ENCODE measurements around the gene IL4.

Gene IL4

GRCh38 chr5:132704875-132705274 lies 31.1 kb downstream of the IL4 start:
- no peak for DNase-seq (ENCODE audit: low read depth)
- TF ChIP-seq CTCF (IDR thresholded peaks at IDR 0.05; ENCODE audit: insufficient read depth, low read depth, low read length, missing control alignments), result no peak

GRCh38 chr5:132708645-132709044 lies 34.9 kb downstream of the IL4 start:
- TF ChIP-seq CTCF (IDR thresholded peaks at IDR 0.05; ENCODE audit: insufficient read depth, low read depth, low read length, missing control alignments), result no peak

More at GRCh38 chr5:132704875-132705274, 31.1 kb downstream of the IL4 start:
- no peak overlapping the region for H3K4me3 ChIP-seq (ENCODE audit: low read depth, low read length)

DNA sequence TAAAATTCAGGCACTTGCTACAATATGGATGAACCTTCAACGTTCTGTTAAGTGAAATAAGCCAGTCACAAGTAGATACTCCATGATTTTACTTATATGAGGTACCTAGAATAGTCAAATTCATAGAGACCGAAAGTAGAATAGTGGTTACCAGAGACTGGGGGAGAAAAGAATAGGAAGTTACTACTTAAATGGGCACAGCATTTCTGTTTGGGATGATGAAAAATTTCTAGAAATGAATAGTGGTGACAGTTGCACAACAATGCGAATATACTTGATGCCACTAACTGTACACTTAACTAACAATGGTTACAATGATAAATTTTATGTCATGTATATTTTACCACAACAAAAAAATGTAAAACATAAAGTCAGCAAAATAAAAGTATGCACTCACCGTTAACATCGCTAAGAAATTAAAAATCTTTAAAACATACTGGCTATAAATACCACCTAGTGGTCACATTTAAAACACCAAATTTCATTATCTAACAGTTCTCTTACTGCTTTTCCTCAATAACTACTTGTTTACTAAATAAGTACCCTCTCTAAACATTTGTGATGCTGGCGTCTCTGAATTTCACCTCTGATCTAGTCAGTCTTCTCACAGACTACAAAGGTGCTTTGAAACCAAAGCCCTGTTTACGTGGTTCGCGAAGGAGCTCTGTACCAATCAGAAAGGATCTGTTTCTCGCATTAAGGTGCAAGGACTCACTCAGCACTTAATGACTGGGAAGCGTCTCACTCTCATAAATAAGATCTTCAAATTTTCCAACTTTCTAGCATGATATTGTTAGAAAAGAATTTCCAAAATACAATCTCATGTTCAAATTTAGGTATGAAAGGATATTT lies 40.9 kb downstream of the IL4 start:
- TF ChIP-seq CTCF (IDR thresholded peaks at IDR 0.05; ENCODE audit: insufficient read depth, low read depth, low read length, missing control alignments), result peak; percentile 5
- DNase-seq (ENCODE audit: low read depth), result peak; percentile 41
- no peak overlapping the region for H3K4me3 ChIP-seq (ENCODE audit: low read depth, low read length)

More at GRCh38 chr5:132708645-132709044, 34.9 kb downstream of the IL4 start:
- no peak overlapping the region for H3K4me3 ChIP-seq (ENCODE audit: low read depth, low read length)
- DNase-seq (ENCODE audit: low read depth), result no peak

DNA sequence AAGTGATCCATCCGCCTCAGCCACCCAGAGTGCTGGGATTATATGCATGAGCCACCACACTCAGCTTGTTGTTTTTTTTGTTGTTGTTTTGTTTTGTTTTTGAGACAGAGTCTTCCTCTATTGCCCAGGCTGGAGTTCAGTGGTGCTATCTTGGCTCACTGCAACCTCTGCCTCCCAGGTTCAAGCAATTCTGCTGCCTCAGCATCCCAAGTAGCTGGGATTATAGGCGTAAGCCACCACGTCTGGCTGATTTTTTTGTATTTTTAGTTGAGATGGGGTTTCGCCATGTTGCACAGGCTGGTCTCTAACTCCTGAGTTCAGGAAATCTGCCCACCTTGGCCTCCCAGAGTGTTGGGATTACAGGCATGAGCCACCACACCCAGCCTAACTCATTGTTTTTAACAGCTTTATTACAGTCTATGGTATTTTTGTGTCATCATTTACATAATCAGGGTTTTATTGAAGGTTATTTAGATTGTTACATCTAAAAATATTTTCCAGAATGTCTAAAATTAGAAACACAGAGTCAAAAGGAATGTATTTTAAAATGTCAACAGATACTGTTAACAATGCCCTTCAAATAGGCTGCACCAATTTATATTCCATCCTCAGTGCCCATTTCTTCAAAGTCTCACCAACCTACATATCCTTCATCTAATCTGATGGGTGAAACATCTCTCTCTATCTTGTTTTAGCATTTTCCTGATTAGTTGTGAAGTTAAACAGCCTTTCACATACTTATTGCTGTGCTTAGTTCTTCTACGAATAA lies 44.9 kb downstream of the IL4 start:
- DNase-seq (ENCODE audit: low read depth), result no peak
- TF ChIP-seq CTCF (IDR thresholded peaks at IDR 0.05; ENCODE audit: insufficient read depth, low read depth, low read length, missing control alignments), result no peak

GRCh38 chr5:132725745-132726144 lies 52.0 kb downstream of the IL4 start:
- TF ChIP-seq CTCF (IDR thresholded peaks at IDR 0.05; ENCODE audit: insufficient read depth, low read depth, low read length, missing control alignments), result no peak
- DNase-seq (ENCODE audit: low read depth), result no peak
- H3K4me3 ChIP-seq (ENCODE audit: low read depth, low read length), result no peak overlapping the region

More for the DNA sequence above, 44.9 kb downstream of the IL4 start:
- no peak overlapping the region for H3K4me3 ChIP-seq (ENCODE audit: low read depth, low read length)

- TF ChIP-seq CTCF (IDR thresholded peaks at IDR 0.05; ENCODE audit: insufficient read depth, low read depth, low read length, missing control alignments), result no peak
- no peak overlapping the region for H3K4me3 ChIP-seq (ENCODE audit: low read depth, low read length)
- no peak for DNase-seq (ENCODE audit: low read depth)
These were observed 56.1 kb downstream of the IL4 start for GRCh38 chr5:132729896-132730295.

Measured in GM12865 (cell line).